Mucosa of rectum (tissue), 2 donors: ENCODE data around the gene DEAF1.
"Not testable (repeated sequence)": the region's sequence is repeated elsewhere in the genome, so short reads cannot be mapped to it uniquely, and the experiment has no call there.

Source experiments
- H3K27ac ChIP-seq, 2 donors: one replicate each; pipeline ENCODE4 v1.7.0; 2013; ENCODE audit warnings: inconsistent platforms in 2 of 2, low read depth in 2 of 2, low read length in 2 of 2
- H3K27me3 ChIP-seq, 2 donors: one replicate each; pipeline ENCODE4 v1.7.0; 2013; ENCODE audit warnings: low read length in 2 of 2; ENCODE audit not compliant: control insufficient read depth in 2 of 2, insufficient read depth in 2 of 2
- H3K36me3 ChIP-seq, 2 donors: one replicate each; pipeline ENCODE4 v1.7.0; 2013; ENCODE audit warnings: low read length in 2 of 2; ENCODE audit not compliant: control insufficient read depth in 2 of 2, insufficient read depth in 2 of 2
- H3K4me1 ChIP-seq, 2 donors: one replicate each; pipeline ENCODE4 v1.7.0; 2013; ENCODE audit warnings: low read length in 2 of 2, mild to moderate bottlenecking in 1 of 2; ENCODE audit not compliant: control insufficient read depth in 2 of 2, insufficient read depth in 2 of 2
- H3K4me3 ChIP-seq, 2 donors: one replicate each; pipeline ENCODE4 v1.7.0; 2013; ENCODE audit warnings: low read length in 2 of 2
- H3K9ac ChIP-seq, 2 donors: one replicate each; pipeline ENCODE4 v1.7.0; 2013; ENCODE audit warnings: low read length in 2 of 2, low read depth in 1 of 2, mild to moderate bottlenecking in 1 of 2
- H3K9me3 ChIP-seq, 2 donors: one replicate each; pipeline ENCODE4 v1.7.0; 2013; ENCODE audit warnings: low read length in 2 of 2; ENCODE audit not compliant: control insufficient read depth in 2 of 2
- donor health status: healthy.
- donor health status: Normal muscosa, but diverticular disease.

Gene DEAF1

GRCh38 chr11:660281-660680 is 34.7 kb downstream of the DEAF1 start:
- Histone ChIP-seq H3K4me3 (no peak overlapping the region), H3K36me3 (peaks cover 12 to 14% of the 10 kb centered on the region in 2 donors), H3K9me3 (no peaks in the 10 kb centered on the region), H3K9ac (no peak overlapping the region), H3K27ac (no peak overlapping the region), H3K4me1 (peaks cover 3 to 5% of the 10 kb centered on the region in 2 donors), H3K27me3 (no peaks in the 10 kb centered on the region)

- Histone ChIP-seq H3K27me3 (no peaks in the 10 kb centered on the region), H3K4me1 (peaks cover 6 to 10% of the 10 kb centered on the region in 2 donors), H3K9me3 (no peaks in the 10 kb centered on the region), H3K9ac (no peak overlapping the region), H3K4me3 (no peak overlapping the region), H3K27ac (no peak overlapping the region), H3K36me3 (peaks cover 12 to 14% of the 10 kb centered on the region in 2 donors)
These were observed 35.4 kb downstream of the DEAF1 start for GRCh38 chr11:659532-660085.

- Histone ChIP-seq H3K27me3 (no peaks in the 10 kb centered on the region), H3K36me3 (peaks cover 10 to 12% of the 10 kb centered on the region in 2 donors), H3K9ac (no peak overlapping the region), H3K4me3 (no peak overlapping the region), H3K9me3 (no peaks in the 10 kb centered on the region), H3K27ac (no peak overlapping the region), H3K4me1 (peaks cover 6 to 7% of the 10 kb centered on the region in 2 donors)
These were observed 37.3 kb downstream of the DEAF1 start for GRCh38 chr11:657691-658126.

GRCh38 chr11:656866-657265 is 38.2 kb downstream of the DEAF1 start:
- Histone ChIP-seq H3K9me3 (no peaks in the 10 kb centered on the region), H3K4me1 (peaks cover 6 to 7% of the 10 kb centered on the region in 2 donors), H3K4me3 (no peak overlapping the region), H3K36me3 (peaks cover 10 to 12% of the 10 kb centered on the region in 2 donors), H3K27ac (no peak overlapping the region), H3K9ac (no peak overlapping the region), H3K27me3 (no peaks in the 10 kb centered on the region)

GRCh38 chr11:656426-656825 is 38.6 kb downstream of the DEAF1 start:
- no peaks in the 10 kb centered on the region for H3K27me3 ChIP-seq
- H3K4me3 ChIP-seq, result no peak overlapping the region
- no peak overlapping the region for H3K27ac ChIP-seq
- H3K4me1 ChIP-seq, result peaks cover 6 to 7% of the 10 kb centered on the region in 2 donors
- peaks cover 10 to 12% of the 10 kb centered on the region in 2 donors for H3K36me3 ChIP-seq
- no peak overlapping the region for H3K9ac ChIP-seq
- H3K9me3 ChIP-seq, result no peaks in the 10 kb centered on the region

GRCh38 chr11:655036-655726 is 39.8 kb downstream of the DEAF1 start:
- Histone ChIP-seq H3K27ac (no peak overlapping the region), H3K27me3 (no peaks in the 10 kb centered on the region), H3K36me3 (peaks cover 9 to 12% of the 10 kb centered on the region in 2 donors), H3K9me3 (no peaks in the 10 kb centered on the region), H3K9ac (no peak overlapping the region), H3K4me3 (no peak overlapping the region), H3K4me1 (peaks cover 6 to 7% of the 10 kb centered on the region in 2 donors)

GRCh38 chr11:654444-654843 is 40.6 kb downstream of the DEAF1 start:
- H3K9ac ChIP-seq, H3K9me3 ChIP-seq, H3K27ac ChIP-seq, H3K27me3 ChIP-seq, H3K4me3 ChIP-seq, H3K4me1 ChIP-seq, H3K36me3 ChIP-seq: not testable (repeated sequence)

GRCh38 chr11:653837-654236 is 41.2 kb downstream of the DEAF1 start:
- no peak overlapping the region for H3K27ac ChIP-seq
- H3K4me3 ChIP-seq, result no peak overlapping the region
- H3K9me3 ChIP-seq, result no peaks in the 10 kb centered on the region
- no peaks in the 10 kb centered on the region for H3K27me3 ChIP-seq
- H3K36me3 ChIP-seq, result peaks cover 3 to 6% of the 10 kb centered on the region in 2 donors
- no peak overlapping the region for H3K9ac ChIP-seq
- H3K4me1 ChIP-seq, result peaks cover 6 to 7% of the 10 kb centered on the region in 2 donors

GRCh38 chr11:653136-653535 is 41.9 kb downstream of the DEAF1 start:
- H3K36me3 ChIP-seq, H3K9ac ChIP-seq, H3K9me3 ChIP-seq: not testable (repeated sequence)

GRCh38 chr11:650482-650881 is 44.5 kb downstream of the DEAF1 start:
- no peak overlapping the region for H3K9ac ChIP-seq
- H3K27me3 ChIP-seq, result no peaks in the 10 kb centered on the region
- no peak overlapping the region for H3K27ac ChIP-seq
- H3K9me3 ChIP-seq, result no peaks in the 10 kb centered on the region
- peaks cover 5 to 6% of the 10 kb centered on the region in 2 donors for H3K4me1 ChIP-seq
- H3K36me3 ChIP-seq, result peaks cover 0 to 3% of the 10 kb centered on the region in 2 donors
- H3K4me3 ChIP-seq, result no peak overlapping the region

More at GRCh38 chr11:653136-653535, 41.9 kb downstream of the DEAF1 start:
- not testable (repeated sequence) for H3K27me3 ChIP-seq, H3K4me3 ChIP-seq, H3K27ac ChIP-seq, H3K4me1 ChIP-seq
